Panc1 (cell line): ENCODE results near the gene NUDT22. TPM values are rescaled to one million over a fixed set of nuclear protein-coding genes. Genes with fewer than 3 reads are reported as not detected.

Experiments
- ATAC-seq: fragments of 200-7000 bp; cut with Tn5 transposase; 2 replicates; pipeline ENCODE4 v1.9.1; 2020; ENCODE audit warnings: mild to moderate bottlenecking, moderate library complexity
- BruUV-seq: library from RNA; stranded (reverse); fragments of 400-500 nt; replicated peaks from 2 replicates; lab custom pipeline; 2021; lab: Mats Ljungman, UMichigan
- CTCF ChIA-PET: fragments of 300-600 bp; sonication (Branson Sonifier 250); formaldehyde crosslinking; loops from one replicate; lab custom pipeline; 2022; ENCODE audit warnings: antibody characterized with exemption; lab: Charles Lee
- POLR2A ChIA-PET: fragments of 300-600 bp; sonication (Branson Sonifier 250); formaldehyde crosslinking; loops from one replicate; lab custom pipeline; 2022; ENCODE audit warnings: antibody characterized with exemption; lab: Charles Lee
- DNase-seq: peaks from one replicate; pipeline ENCODE4 v3.0.0-alpha.2; 2010; ENCODE audit warnings: low read depth, low spot score
- H3K27ac ChIP-seq: 2 replicates; pipeline ENCODE4 v1.5.1; 2011; ENCODE audit warnings: mild to moderate bottlenecking, low read length, inconsistent platforms
- H3K27me3 ChIP-seq: fragments of 200-500 bp; sonication (Bioruptor generic); 2 replicates; pipeline ENCODE4 v1.6.0; 2014; ENCODE audit warnings: low read length, inconsistent platforms; ENCODE audit not compliant: control insufficient read depth, insufficient read depth
- H3K36me3 ChIP-seq: fragments of 200-500 bp; sonication (Bioruptor generic); 2 replicates; pipeline ENCODE4 v1.5.1; 2014; ENCODE audit warnings: inconsistent platforms, mild to moderate bottlenecking, low read length, moderate library complexity; ENCODE audit not compliant: control insufficient read depth, insufficient read depth
- H3K4me1 ChIP-seq: 2 replicates; pipeline ENCODE4 v1.5.1; 2011; ENCODE audit warnings: inconsistent platforms, mild to moderate bottlenecking, low read length, moderate library complexity; ENCODE audit not compliant: control insufficient read depth, insufficient read depth
- H3K4me3 ChIP-seq, 2 experiments: 2 replicates each; pipeline ENCODE4 v1.5.1; 2011 to 2012; ENCODE audit warnings: low read depth in 2 of 2, low read length in 2 of 2, mild to moderate bottlenecking in 2 of 2, inconsistent platforms in 1 of 2, moderate library complexity in 1 of 2
- H3K9me3 ChIP-seq: fragments of 200-500 bp; sonication (Bioruptor generic); 2 replicates; pipeline ENCODE4 v1.5.1; 2014; ENCODE audit warnings: low read depth, mild to moderate bottlenecking, inconsistent platforms, low read length, moderate library complexity; ENCODE audit not compliant: control insufficient read depth, insufficient read depth
- CTCF ChIP-seq: fragments of 450-650 bp; IDR thresholded peaks from 2 replicates; pipeline ENCODE4 v1.5.1; 2017; ENCODE audit warnings: mild to moderate bottlenecking
- POLR2AphosphoS5 ChIP-seq: IDR thresholded peaks from 2 replicates; pipeline ENCODE4 v1.6.1; 2012; ENCODE audit warnings: mild to moderate bottlenecking, low read depth, low read length, moderate library complexity
- REST ChIP-seq, 2 experiments: IDR thresholded peaks; 2 replicates each; pipeline ENCODE4 v1.6.1; 2011 to 2012; ENCODE audit warnings: low read depth in 2 of 2, control low read depth in 1 of 2, low read length in 1 of 2, mild to moderate bottlenecking in 1 of 2, moderate library complexity in 1 of 2; ENCODE audit not compliant: insufficient read depth in 1 of 2
- SIN3A ChIP-seq: IDR thresholded peaks from 2 replicates; pipeline ENCODE4 v1.6.1; 2012; ENCODE audit warnings: low read depth, mild to moderate bottlenecking, low read length, moderate library complexity, borderline replicate concordance; ENCODE audit not compliant: insufficient read depth
- TCF7L2 ChIP-seq: IDR thresholded peaks from 2 replicates; pipeline ENCODE4 v1.6.1; 2011; ENCODE audit warnings: mild to moderate bottlenecking, low read depth, low read length, inconsistent platforms
- in situ Hi-C: cut with HindIII; loops from 2 replicates; pipeline ENCODE4 v1.10.0; 2016; ENCODE audit warnings: low sequenced_read_pairs, low pct_unique_long_range_greater_than_20kb
- intact Hi-C: fragments of 100-400 bp; cut with micrococcal nuclease; formaldehyde crosslinking; loops from one replicate; pipeline ENCODE4 v1.10.0; 2022; ENCODE audit not compliant: unreplicated experiment
- total RNA-seq: library from RNA; stranded (reverse); gene quantifications from one replicate; pipeline ENCODE4 v1.2.1, GENCODE V29; 2021; ENCODE audit not compliant: unreplicated experiment

Gene NUDT22
- total RNA-seq, 1 experiment from 2014 or later, result 98.8 TPM

- TF ChIP-seq SIN3A (no peak), POLR2AphosphoS5 (no peak), TCF7L2 (no peak), CTCF (no peak), REST (IDR thresholded peaks at IDR 0.05; ENCODE audit: insufficient read depth in 1 of 2, low read depth in 2 of 2, low read length in 1 of 2) (no peak)
- no peak overlapping the region for H3K27ac ChIP-seq
- DNase-seq (no peak), ATAC-seq (no peak)
- BruUV-seq, result TSS peak; percentile 93
- H3K36me3 ChIP-seq, result peaks cover 35% of the 10 kb centered on the region
- H3K4me1 ChIP-seq, result no peaks in the 10 kb centered on the region; the same call in 1 of the 2 replicates
- no peaks in the 10 kb centered on the region for H3K9me3 ChIP-seq
- no peak overlapping the region for H3K4me3 ChIP-seq
- CTCF ChIA-PET, result interaction anchor here (0.5 to 1.6 kb wide), 3 partner anchors 23 to 770 kb away, joined by 4 to 5 read pairs (median 5); no protein-coding TSS in a partner anchor
- POLR2A ChIA-PET, result interaction anchor here (0.7 kb wide), 2 partner anchors 45 to 49 kb away, joined by 4 to 5 read pairs; no protein-coding TSS in a partner anchor
- H3K27me3 ChIP-seq, result no peaks in the 10 kb centered on the region
- in situ Hi-C loops, result no loop called here
- intact Hi-C loops, result no loop called here
Observed at GRCh38 chr11:64204080-64204440, 22.0 kb upstream of the NUDT22 start.

- Histone ChIP-seq H3K9me3 (no peaks in the 10 kb centered on the region), H3K36me3 (peaks cover 35% of the 10 kb centered on the region), H3K27ac (no peak overlapping the region), H3K4me1 (no peaks in the 10 kb centered on the region; the same call in 1 of the 2 replicates), H3K4me3 (no peak overlapping the region), H3K27me3 (no peaks in the 10 kb centered on the region)
- intact Hi-C loops, result no loop called here
- CTCF ChIA-PET, result interaction anchor here (1.0 to 1.6 kb wide), 2 partner anchors 23 to 97 kb away, joined by 5 read pairs; no protein-coding TSS in a partner anchor
- TF ChIP-seq SIN3A (no peak), POLR2AphosphoS5 (peak; percentile 47), TCF7L2 (no peak), REST (IDR thresholded peaks at IDR 0.05; ENCODE audit: insufficient read depth in 1 of 2, low read depth in 2 of 2, low read length in 1 of 2) (no peak), CTCF (peak; percentile 85; the same call in 1 of the 2 replicates)
- ATAC-seq, result peak; percentile 44
- POLR2A ChIA-PET, result interaction anchor here (0.6 to 0.7 kb wide), 4 partner anchors 45 to 94 kb away, joined by 3 to 9 read pairs (median 4); no protein-coding TSS in a partner anchor
- DNase-seq, result no peak
- no TSS peak for BruUV-seq
- in situ Hi-C loops, result no loop called here
Observed at GRCh38 chr11:64204464-64204989, 21.5 kb upstream of the NUDT22 start.
